Stimulated activated CD4-positive, alpha-beta T cell treated with anti-CD3 and anti-CD28 coated beads, Interleukin-15, amount 100 ng/mL, for 48 hours (primary cell): ENCODE data around the gene ADRA2B.
A peak's percentile ranks its signal among the peaks of the same experiment; 100 is the strongest.
"Not testable (repeated sequence)": the region's sequence is repeated elsewhere in the genome, so short reads cannot be mapped to it uniquely, and the experiment has no call there.

Experiments used
- DNase-seq, 2 donors: peaks; one replicate each; pipeline ENCODE4 v3.0.0-alpha.2; 2020; ENCODE audit warnings: low read depth in 2 of 2

Gene ADRA2B

GRCh38 chr2:96150791-96151594 is 34.6 kb upstream of the ADRA2B start:
- DNase-seq = no peak

DNA sequence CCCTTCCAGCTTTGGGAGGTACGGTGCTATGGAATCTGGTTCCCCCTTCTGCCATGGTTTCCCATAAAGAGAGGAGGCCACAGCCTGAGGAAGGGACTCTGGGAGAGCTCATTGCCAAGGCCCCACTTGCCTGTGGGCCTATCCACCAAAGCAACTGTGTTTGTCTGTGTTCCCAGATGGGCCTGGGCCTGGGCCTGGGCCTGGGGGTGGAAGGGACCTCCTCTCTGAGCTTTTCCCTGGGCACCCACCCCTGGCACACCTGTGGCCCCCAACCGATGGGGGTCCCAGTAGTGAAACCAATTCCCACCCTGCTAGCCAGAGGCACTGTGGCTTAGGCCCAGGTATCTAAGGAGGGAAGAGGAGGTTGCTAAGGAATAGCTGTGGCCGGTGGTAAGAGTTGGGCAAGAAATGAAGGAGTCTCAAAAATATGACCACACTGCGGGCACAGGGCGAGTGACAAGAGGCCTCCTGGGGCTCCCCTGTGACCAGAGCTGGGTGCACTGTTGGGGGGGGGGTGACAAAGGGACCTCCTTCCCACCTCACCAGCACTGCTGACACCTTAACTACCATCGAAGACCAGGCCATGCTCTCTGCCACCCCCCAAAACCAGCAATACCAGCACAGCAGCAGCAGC is 33.8 kb upstream of the ADRA2B start:
- no peak for DNase-seq

DNA sequence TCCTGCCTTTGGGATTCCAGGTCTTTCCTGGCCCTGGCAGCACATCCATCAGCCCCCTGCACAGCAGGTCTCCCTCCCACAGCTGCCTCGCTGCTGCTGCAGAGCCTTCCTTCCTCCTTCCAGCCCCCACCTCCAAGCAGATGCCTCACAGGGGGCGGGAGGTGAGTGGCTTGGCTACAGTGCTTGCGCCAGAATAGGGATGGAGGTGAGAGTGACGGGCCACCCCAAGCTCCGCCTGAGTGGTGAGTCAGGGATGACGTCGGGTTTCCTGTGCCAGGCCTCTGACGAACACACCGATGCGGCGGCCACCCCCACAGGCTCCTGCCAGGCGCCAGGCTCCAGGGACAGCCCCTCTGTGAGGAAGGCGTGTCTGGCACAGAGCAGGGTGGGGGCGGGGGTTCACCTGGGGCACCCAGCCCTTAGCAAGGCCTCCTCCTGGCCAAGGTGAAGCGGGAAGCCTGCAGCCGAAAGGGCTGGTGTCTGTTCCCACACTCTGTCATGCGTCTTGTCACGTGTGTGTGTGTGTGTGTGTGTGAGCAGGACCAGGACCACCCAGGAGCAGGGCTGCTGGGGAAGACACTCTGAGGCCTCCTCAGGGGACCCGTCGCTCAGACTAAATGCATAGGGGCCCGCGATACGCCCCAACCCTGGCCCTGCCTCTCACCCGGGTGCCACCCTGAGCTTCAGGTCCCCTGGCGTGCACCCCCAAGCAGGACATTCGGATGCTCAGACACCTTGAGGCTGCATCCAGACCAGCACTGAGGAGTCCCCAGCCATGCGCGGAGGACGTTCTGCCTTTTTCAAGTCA is 32.2 kb upstream of the ADRA2B start:
- DNase-seq = peak; percentile 98 to 99

DNA sequence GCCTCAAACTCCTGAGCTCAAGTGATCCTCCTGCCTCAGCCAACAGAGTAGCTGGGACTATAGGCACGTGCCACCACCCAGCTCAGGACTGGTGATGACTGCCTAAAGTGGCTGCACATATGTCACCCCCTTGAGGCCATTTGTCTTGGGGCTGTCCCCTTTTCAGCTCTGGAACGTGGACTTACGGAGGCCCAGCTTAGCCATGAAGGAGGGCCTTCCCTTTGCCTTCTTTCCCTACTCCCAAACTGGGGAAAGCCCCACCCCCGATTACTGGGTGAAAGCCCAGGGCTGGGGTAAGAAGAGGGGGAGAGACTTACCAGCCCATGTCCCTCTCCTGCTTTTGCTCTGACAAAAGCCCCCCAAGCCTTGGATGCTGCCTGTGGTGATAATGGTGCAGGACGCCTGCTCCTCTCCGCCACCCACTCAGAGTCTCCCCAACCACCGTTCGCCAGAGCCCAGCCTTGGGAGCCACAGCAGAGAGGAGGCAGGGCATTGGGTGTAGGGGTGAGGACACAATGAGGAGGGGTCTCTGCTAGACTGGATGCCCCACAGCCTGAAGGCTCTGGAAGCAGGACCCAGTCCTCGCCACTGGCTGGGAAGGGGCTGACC is 31.3 kb upstream of the ADRA2B start:
- DNase-seq = no peak

GRCh38 chr2:96146881-96147592 is 30.7 kb upstream of the ADRA2B start:
- DNase-seq = no peak

GRCh38 chr2:96146153-96146880 is 29.9 kb upstream of the ADRA2B start:
- DNase-seq = peak; percentile 88 to 91

GRCh38 chr2:96145848-96146152 is 29.4 kb upstream of the ADRA2B start:
- DNase-seq = no peak

GRCh38 chr2:96145036-96145847 is 28.9 kb upstream of the ADRA2B start, which contains the start of gene DUSP2:
DUSP2 (minus strand) TSS chr2:96145440; CDS start chr2:96145354, 86 bp downstream.
- DNase-seq = peak; percentile 92

DNA sequence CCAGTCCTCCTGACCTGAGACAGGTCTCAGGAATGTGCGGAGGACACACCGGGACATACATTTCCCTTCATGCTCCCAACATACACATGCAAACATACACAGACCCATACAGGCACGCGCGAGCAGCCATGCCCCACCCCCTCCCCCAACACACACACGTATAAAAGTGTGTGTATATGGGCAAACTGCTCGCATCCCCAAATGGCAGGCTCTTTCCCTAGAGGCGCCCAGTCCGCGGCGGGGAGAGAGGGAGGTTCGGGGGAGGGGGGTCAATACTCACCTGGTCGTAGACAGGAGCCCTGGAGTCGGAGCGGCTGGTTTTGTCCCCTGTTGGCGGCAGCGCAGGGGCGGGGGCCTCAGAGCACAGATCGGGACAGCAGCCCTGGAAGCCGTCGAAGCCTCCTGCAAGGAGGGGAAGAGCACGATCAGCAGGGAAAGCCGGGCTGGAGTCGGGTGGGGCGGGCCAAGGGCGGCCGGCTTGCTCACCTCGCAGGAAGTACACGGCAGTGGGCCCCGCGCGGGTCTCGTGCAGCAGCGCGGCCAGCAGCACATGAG is 28.2 kb upstream of the ADRA2B start:
- DNase-seq = no peak

- DNase-seq = no peak
Measured at GRCh38 chr2:96143848-96144480, 27.6 kb upstream of the ADRA2B start.

- DNase-seq = no peak
Measured at GRCh38 chr2:96143231-96143847, 27.0 kb upstream of the ADRA2B start.

DNA sequence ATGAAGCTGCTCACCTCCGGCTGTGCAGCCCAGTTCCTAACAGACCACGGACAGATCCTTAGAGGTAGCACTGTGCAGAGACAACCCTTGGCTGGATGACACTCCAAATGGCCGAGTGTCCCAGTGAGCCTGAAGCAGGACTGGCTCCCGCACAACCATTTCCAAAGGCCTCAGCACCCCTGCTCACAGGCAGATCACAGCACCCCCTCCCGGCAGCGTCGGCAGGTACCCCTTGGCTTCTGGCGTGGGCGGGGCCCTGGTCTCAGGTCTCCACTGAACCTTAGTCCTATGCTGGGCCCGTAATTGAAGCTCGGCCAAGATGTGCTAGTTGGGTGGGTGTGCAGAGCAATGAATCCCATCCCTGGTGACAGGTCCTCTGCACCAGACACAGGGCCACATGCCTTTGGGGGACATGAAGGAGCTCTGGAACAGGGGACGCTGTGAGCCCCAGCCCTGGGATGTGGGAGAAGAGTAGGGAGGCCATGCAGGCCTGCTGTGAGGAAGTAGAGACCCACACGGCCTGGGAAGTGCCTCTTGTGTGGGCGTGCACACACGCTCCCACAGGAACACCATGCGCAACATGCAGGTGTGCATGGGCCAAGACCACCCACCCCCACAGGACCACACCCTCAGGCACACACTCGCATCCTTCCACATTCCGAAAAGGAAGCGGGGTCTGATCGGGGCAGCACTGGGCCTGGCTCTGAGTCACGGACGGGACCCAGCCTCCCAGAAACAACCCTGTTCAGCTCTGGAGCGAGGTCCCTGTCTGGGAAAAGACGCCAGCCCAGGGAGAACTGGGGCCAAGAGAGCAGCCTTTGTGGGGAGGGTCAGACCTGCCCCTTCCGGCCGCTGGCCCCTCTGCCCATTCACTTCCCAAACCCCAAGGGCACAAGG is 26.1 kb upstream of the ADRA2B start:
- DNase-seq = peak; percentile 79 to 88

DNA sequence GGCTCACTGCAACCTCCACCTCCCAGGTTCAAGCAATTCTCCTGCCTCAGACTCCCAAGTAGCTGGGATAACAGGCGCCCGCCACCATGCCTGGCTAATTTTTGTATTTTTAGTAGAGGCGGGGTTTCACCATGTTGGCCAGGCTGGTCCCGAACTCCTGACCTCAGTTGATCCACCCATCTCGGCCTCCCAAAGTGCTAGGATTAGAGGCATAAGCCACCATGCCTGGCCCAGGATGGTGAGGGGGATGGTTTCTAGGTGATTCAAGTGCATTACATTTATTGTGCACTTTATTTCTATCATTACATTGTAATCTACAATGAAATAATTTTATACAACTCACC is 25.2 kb upstream of the ADRA2B start:
- not testable (repeated sequence) for DNase-seq

DNA sequence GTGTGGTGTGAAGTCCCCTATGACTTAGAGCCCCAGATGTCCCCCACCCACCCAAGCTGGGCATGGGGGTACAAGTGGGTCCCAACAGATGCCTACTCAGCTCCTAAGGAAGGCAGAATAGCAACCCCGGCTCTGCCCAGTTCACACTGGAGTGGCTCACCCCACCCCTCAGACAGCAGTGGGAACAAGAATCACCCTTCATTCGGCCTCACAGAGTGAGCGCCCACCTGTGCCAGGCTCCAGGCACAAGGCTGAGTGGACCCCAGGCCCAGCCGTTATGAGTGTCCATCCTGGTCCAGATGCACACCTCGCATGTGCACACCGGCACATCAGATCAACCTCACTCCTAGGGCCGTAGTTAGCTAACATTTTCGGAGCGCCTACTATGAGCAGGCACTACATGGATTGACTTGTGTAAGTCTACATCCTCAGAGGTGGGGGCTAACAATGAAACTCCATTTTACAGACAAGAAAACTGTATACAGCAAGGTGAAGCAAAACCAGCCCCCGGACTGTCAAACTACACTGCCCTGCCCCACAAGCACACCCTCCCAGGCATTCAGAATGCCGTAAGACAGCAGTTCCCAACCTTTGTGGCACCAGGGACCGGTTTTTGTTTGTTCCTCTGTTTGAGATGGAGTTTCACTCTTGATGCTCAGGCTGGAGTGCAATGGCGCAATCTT is 24.7 kb upstream of the ADRA2B start:
- no peak for DNase-seq

- DNase-seq = no peak
Measured at GRCh38 chr2:96139181-96139758, 22.9 kb upstream of the ADRA2B start.

GRCh38 chr2:96138179-96139145 is 22.1 kb upstream of the ADRA2B start, which contains the start of gene ASTL:
ASTL (minus strand) TSS chr2:96138502; CDS start chr2:96138436, 66 bp downstream.
- no peak for DNase-seq
